Neuronal stem cell (in vitro differentiated cells): ENCODE results near the gene RAD9B.
"Not testable (repeated sequence)": the region's sequence is repeated elsewhere in the genome, so short reads cannot be mapped to it uniquely, and the experiment has no call there.

Experiments used
- DNase-seq: peaks from one replicate; pipeline ENCODE4 v3.0.0-alpha.2; 2013; ENCODE audit warnings: low spot score
- H2AFZ ChIP-seq: one replicate; pipeline ENCODE4 v1.6.1; 2013; ENCODE audit warnings: mild to moderate bottlenecking, low read length, inconsistent platforms
- H2AK5ac ChIP-seq: 2 replicates; pipeline ENCODE4 v1.6.1; 2013; ENCODE audit warnings: low read depth, mild to moderate bottlenecking, inconsistent platforms, low read length, moderate library complexity, mixed read lengths
- H2BK120ac ChIP-seq: 2 replicates; pipeline ENCODE4 v1.6.1; 2013; ENCODE audit warnings: low read depth, mild to moderate bottlenecking, inconsistent platforms, low read length, moderate library complexity, mixed read lengths
- H2BK12ac ChIP-seq: one replicate; pipeline ENCODE4 v1.6.1; 2013; ENCODE audit warnings: low read length, inconsistent platforms
- H2BK15ac ChIP-seq: 2 replicates; pipeline ENCODE4 v1.6.1; 2013; ENCODE audit warnings: mild to moderate bottlenecking, low read length, inconsistent platforms, mixed read lengths
- H2BK5ac ChIP-seq: one replicate; pipeline ENCODE4 v1.6.1; 2013; ENCODE audit warnings: inconsistent platforms, mild to moderate bottlenecking, low read length, moderate library complexity
- H3K14ac ChIP-seq: one replicate; pipeline ENCODE4 v1.6.1; 2013; ENCODE audit warnings: low read length, inconsistent platforms
- H3K18ac ChIP-seq: 2 replicates; pipeline ENCODE4 v1.6.1; 2013; ENCODE audit warnings: low read length, inconsistent platforms
- H3K23ac ChIP-seq: 2 replicates; pipeline ENCODE4 v1.6.1; 2013; ENCODE audit warnings: low read depth, mild to moderate bottlenecking, mixed read lengths, low read length, inconsistent platforms; ENCODE audit not compliant: poor library complexity
- H3K27ac ChIP-seq: replicated peaks from 3 replicates; pipeline ENCODE4 v1.5.1; 2013; ENCODE audit warnings: low read length, inconsistent platforms
- H3K27me3 ChIP-seq, 3 experiments: 2 replicates each; pipeline ENCODE4 v1.6.1; 2013; ENCODE audit warnings: low read length in 3 of 3, mild to moderate bottlenecking in 2 of 3, inconsistent platforms in 1 of 3, low read depth in 1 of 3, mixed read lengths in 1 of 3, moderate library complexity in 1 of 3; ENCODE audit not compliant: control insufficient read depth in 3 of 3, insufficient read depth in 3 of 3
- H3K36me3 ChIP-seq, 2 donors: replicated peaks in 1 of 2; 2 replicates each; pipeline ENCODE4 v1.6.1; 2013; ENCODE audit warnings: low read length in 2 of 2; ENCODE audit not compliant: control insufficient read depth in 2 of 2, insufficient read depth in 2 of 2
- H3K4ac ChIP-seq: 2 replicates; pipeline ENCODE4 v1.6.1; 2013; ENCODE audit warnings: inconsistent platforms, mild to moderate bottlenecking, low read length, moderate library complexity
- H3K4me1 ChIP-seq, 2 donors: 1 replicate in 1 of 2; 2 replicates in 1 of 2; pipeline ENCODE4 v1.6.1; 2013; ENCODE audit warnings: low read length in 2 of 2, low read depth in 1 of 2; ENCODE audit not compliant: control insufficient read depth in 2 of 2, insufficient read depth in 1 of 2
- H3K4me2 ChIP-seq: one replicate; pipeline ENCODE4 v1.6.1; 2013; ENCODE audit warnings: mild to moderate bottlenecking, low read length, inconsistent platforms; ENCODE audit not compliant: insufficient read depth, poor library complexity, severe bottlenecking
- H3K4me3 ChIP-seq, 2 donors: 2 replicates each; pipeline ENCODE4 v1.5.1; 2013; ENCODE audit warnings: low read length in 2 of 2, mild to moderate bottlenecking in 2 of 2, inconsistent platforms in 1 of 2, moderate library complexity in 1 of 2
- H3K79me1 ChIP-seq: one replicate; pipeline ENCODE4 v1.6.1; 2013; ENCODE audit warnings: low read depth, mild to moderate bottlenecking, inconsistent platforms, low read length, moderate library complexity
- H3K9ac ChIP-seq: one replicate; pipeline ENCODE4 v1.6.1; 2013; ENCODE audit warnings: mild to moderate bottlenecking, low read depth, low read length, inconsistent platforms; ENCODE audit not compliant: poor library complexity
- H3K9me3 ChIP-seq, 2 donors: replicated peaks in 1 of 2; 2 replicates each; pipeline versions ENCODE3 to v1.6.1; 2013; ENCODE audit warnings: low read length in 2 of 2, mild to moderate bottlenecking in 2 of 2, inconsistent platforms in 1 of 2, low read depth in 1 of 2, mixed read lengths in 1 of 2, moderate library complexity in 1 of 2; ENCODE audit not compliant: control insufficient read depth in 2 of 2, insufficient read depth in 1 of 2
- H4K8ac ChIP-seq: one replicate; pipeline ENCODE4 v1.6.1; 2013; ENCODE audit warnings: low read depth, mild to moderate bottlenecking, inconsistent platforms, low read length, moderate library complexity
- H4K91ac ChIP-seq: one replicate; pipeline ENCODE4 v1.6.1; 2013; ENCODE audit warnings: low read length, low read depth, mild to moderate bottlenecking, inconsistent platforms; ENCODE audit not compliant: poor library complexity
- WGBS, 2 donors: extraction: QIAGEN DNeasy Blood & Tissue Kit; methylation state at CpG; one replicate each; pipeline ENCODE4 v1.1.7; 2013; ENCODE audit warnings: missing lambda C conversion rate in 2 of 2, mixed read lengths in 1 of 2; ENCODE audit not compliant: insufficient read length in 2 of 2, insufficient replicate concordance in 1 of 2; ENCODE audit errors: extremely low coverage in 2 of 2; 5-methylcytosine and 5-hydroxymethylcytosine counted together

The RAD9B gene

GRCh38 chr12:110520876-110521712, 19.0 kb downstream of the RAD9B start:
- H3K36me3 ChIP-seq, H3K9ac ChIP-seq, H3K9me3 ChIP-seq, H3K14ac ChIP-seq, H2BK5ac ChIP-seq, H3K23ac ChIP-seq, H3K4me2 ChIP-seq, H2BK120ac ChIP-seq, H3K4me3 ChIP-seq, H3K79me1 ChIP-seq, H4K91ac ChIP-seq, H2BK12ac ChIP-seq, H2AK5ac ChIP-seq, H4K8ac ChIP-seq, H2AFZ ChIP-seq, H2BK15ac ChIP-seq, H3K4me1 ChIP-seq, DNase-seq, H3K27ac ChIP-seq, H3K18ac ChIP-seq, H3K27me3 ChIP-seq, H3K4ac ChIP-seq: not testable (repeated sequence)
- no CpG with 5 or more reads among the region's 11 CpGs for WGBS, 2 donors

- no peaks in the 10 kb centered on the region for H3K79me1 ChIP-seq
- no peaks in the 10 kb centered on the region for H3K27me3 ChIP-seq
- H3K9ac ChIP-seq: no peak overlapping the region
- H2BK12ac ChIP-seq: no peak overlapping the region
- no peak overlapping the region for H3K23ac ChIP-seq
- H2BK120ac ChIP-seq: no peak overlapping the region
- no peak overlapping the region for H3K14ac ChIP-seq
- H4K91ac ChIP-seq: no peak overlapping the region
- H2BK15ac ChIP-seq: no peak overlapping the region
- no peak overlapping the region for H2AK5ac ChIP-seq
- no peaks in the 10 kb centered on the region for H3K9me3 ChIP-seq
- H3K4me3 ChIP-seq: no peak overlapping the region
- H2BK5ac ChIP-seq: no peak overlapping the region
- DNase-seq: no peak
- no peak overlapping the region for H2AFZ ChIP-seq
- peaks cover 0 to 7% of the 10 kb centered on the region in 2 donors for H3K36me3 ChIP-seq
- H4K8ac ChIP-seq: no peak overlapping the region
- no peaks in the 10 kb centered on the region for H3K4me1 ChIP-seq
- no peak overlapping the region for H3K18ac ChIP-seq
- H3K4ac ChIP-seq: no peak overlapping the region
- H3K27ac ChIP-seq: no peak overlapping the region
- WGBS, 2 donors: no CpG with 5 or more reads among the region's 6 CpGs
- no peak overlapping the region for H3K4me2 ChIP-seq
Observed at GRCh38 chr12:110528277-110528839, 26.2 kb downstream of the RAD9B start.

- no peak overlapping the region for H3K4ac ChIP-seq
- peaks cover 0 to 17% of the 10 kb centered on the region in 2 donors for H3K36me3 ChIP-seq
- H3K14ac ChIP-seq: no peak overlapping the region
- H3K79me1 ChIP-seq: no peaks in the 10 kb centered on the region
- no peak overlapping the region for H3K27ac ChIP-seq
- no peak overlapping the region for H3K18ac ChIP-seq
- no peak overlapping the region for H3K4me3 ChIP-seq
- no peak overlapping the region for H2AFZ ChIP-seq
- H3K4me2 ChIP-seq: no peak overlapping the region
- no peak overlapping the region for H2BK5ac ChIP-seq
- H3K27me3 ChIP-seq: no peaks in the 10 kb centered on the region
- no peak overlapping the region for H2AK5ac ChIP-seq
- no peak overlapping the region for H3K9ac ChIP-seq
- H4K91ac ChIP-seq: no peak overlapping the region
- no peak for DNase-seq
- no peak overlapping the region for H4K8ac ChIP-seq
- no peak overlapping the region for H2BK12ac ChIP-seq
- H2BK120ac ChIP-seq: no peak overlapping the region
- H3K4me1 ChIP-seq: no peaks in the 10 kb centered on the region
- WGBS, 2 donors: no CpG with 5 or more reads among the region's 2 CpGs
- H3K9me3 ChIP-seq: no peaks in the 10 kb centered on the region
- H2BK15ac ChIP-seq: no peak overlapping the region
- H3K23ac ChIP-seq: no peak overlapping the region
Observed at GRCh38 chr12:110530511-110530910, 28.4 kb downstream of the RAD9B start.

GRCh38 chr12:110531741-110532333, 29.7 kb downstream of the RAD9B start:
- Histone ChIP-seq H3K27ac (no peak overlapping the region), H3K4ac (no peak overlapping the region), H2AFZ (no peak overlapping the region), H3K4me1 (no peaks in the 10 kb centered on the region), H3K27me3 (no peaks in the 10 kb centered on the region), H4K91ac (no peak overlapping the region), H4K8ac (no peak overlapping the region), H3K79me1 (no peaks in the 10 kb centered on the region), H3K18ac (no peak overlapping the region), H3K36me3 (peaks cover 3 to 30% of the 10 kb centered on the region in 2 donors), H3K23ac (no peak overlapping the region), H3K4me3 (no peak overlapping the region), H3K4me2 (no peak overlapping the region), H3K9ac (no peak overlapping the region), H2BK12ac (no peak overlapping the region), H2AK5ac (no peak overlapping the region), H3K14ac (no peak overlapping the region), H2BK120ac (no peak overlapping the region), H2BK5ac (no peak overlapping the region), H3K9me3 (no peaks in the 10 kb centered on the region), H2BK15ac (no peak overlapping the region)
- no CpG with 5 or more reads among the region's 2 CpGs for WGBS, 2 donors
- DNase-seq: no peak
